Right lobe of liver (tissue), 4 donors: ENCODE results near the gene ZNF17.

Experiments used
- POLR2A ChIP-seq: fragments of 450-650 bp; IDR thresholded peaks from one replicate; pipeline ENCODE4 v1.6.1; 2017; ENCODE audit warnings: antibody characterized with exemption, mild to moderate bottlenecking
- TF ChIP-seq, protein P1 (sequence below), 4 donors: fragments of 200-600 bp in 3 of 4; fragments of 450-650 bp in 1 of 4; IDR thresholded peaks; one replicate each; pipeline versions ENCODE4 v1.5.1 to v1.8.0; 2016 to 2022; ENCODE audit warnings: antibody characterized with exemption in 4 of 4, mild to moderate bottlenecking in 2 of 4
- donor health status: DM: no; HTN: no; CAD: no.
- donor health status: DM: no; HTN: no; CAD: no.
- donor health status: DM: no; HTN: yes; CAD: no.

- TF ChIP-seq, protein P1, sequence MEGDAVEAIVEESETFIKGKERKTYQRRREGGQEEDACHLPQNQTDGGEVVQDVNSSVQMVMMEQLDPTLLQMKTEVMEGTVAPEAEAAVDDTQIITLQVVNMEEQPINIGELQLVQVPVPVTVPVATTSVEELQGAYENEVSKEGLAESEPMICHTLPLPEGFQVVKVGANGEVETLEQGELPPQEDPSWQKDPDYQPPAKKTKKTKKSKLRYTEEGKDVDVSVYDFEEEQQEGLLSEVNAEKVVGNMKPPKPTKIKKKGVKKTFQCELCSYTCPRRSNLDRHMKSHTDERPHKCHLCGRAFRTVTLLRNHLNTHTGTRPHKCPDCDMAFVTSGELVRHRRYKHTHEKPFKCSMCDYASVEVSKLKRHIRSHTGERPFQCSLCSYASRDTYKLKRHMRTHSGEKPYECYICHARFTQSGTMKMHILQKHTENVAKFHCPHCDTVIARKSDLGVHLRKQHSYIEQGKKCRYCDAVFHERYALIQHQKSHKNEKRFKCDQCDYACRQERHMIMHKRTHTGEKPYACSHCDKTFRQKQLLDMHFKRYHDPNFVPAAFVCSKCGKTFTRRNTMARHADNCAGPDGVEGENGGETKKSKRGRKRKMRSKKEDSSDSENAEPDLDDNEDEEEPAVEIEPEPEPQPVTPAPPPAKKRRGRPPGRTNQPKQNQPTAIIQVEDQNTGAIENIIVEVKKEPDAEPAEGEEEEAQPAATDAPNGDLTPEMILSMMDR (IDR thresholded peaks at IDR 0.05) = no peak
- no peak for TF ChIP-seq POLR2A
Observed at GRCh38 chr19:57421037-57421436, 10.1 kb downstream of the ZNF17 start.
